Testis (tissue), 3 donors: ENCODE data around the gene NME7. TPM values are rescaled to one million over a fixed set of nuclear protein-coding genes. Genes with fewer than 3 reads are reported as not detected.

Source experiments
- DNase-seq: peaks from one replicate; pipeline ENCODE4 v3.0.0-alpha.2; 2019
- H3K27ac ChIP-seq, 2 donors: fragments of 200-600 bp; sonication (generic); one replicate each; pipeline ENCODE4 v1.5.1; 2019
- H3K27me3 ChIP-seq: fragments of 200-600 bp; sonication (generic); one replicate; pipeline ENCODE4 v1.5.1; 2019
- H3K36me3 ChIP-seq: fragments of 200-600 bp; sonication (generic); one replicate; pipeline ENCODE4 v1.5.1; 2017; ENCODE audit warnings: low read depth; ENCODE audit errors: missing control alignments
- H3K4me1 ChIP-seq: fragments of 200-600 bp; sonication (generic); one replicate; pipeline ENCODE4 v1.5.1; 2019
- H3K4me3 ChIP-seq, 2 donors: fragments of 200-600 bp; sonication (generic); one replicate each; pipeline ENCODE4 v1.5.1; 2017 to 2019
- H3K9me3 ChIP-seq: fragments of 200-600 bp; sonication (generic); one replicate; pipeline ENCODE4 v1.5.1; 2017
- POLR2A ChIP-seq: fragments of 450-650 bp; IDR thresholded peaks from one replicate; pipeline ENCODE4 v1.6.1; 2017; ENCODE audit warnings: antibody characterized with exemption, mild to moderate bottlenecking, moderate library complexity
- WGBS, 2 donors: methylation state at CpG; one replicate each; pipeline ENCODE4 v1.1.5; 2018; 5-methylcytosine and 5-hydroxymethylcytosine counted together
- intact Hi-C: fragments of 100-400 bp; cut with DNase I; formaldehyde crosslinking; loops from one replicate; pipeline ENCODE4 v1.15.1; 2023; ENCODE audit warnings: low total_unique reads
- polyA plus RNA-seq: library from polyadenylated mRNA; stranded (reverse); fragments of 350-450 nt; fragmentation: Illumina TruSeq; extraction: RNeasy Lipid Tissue Mini Kit (QIAGEN cat#74804); gene quantifications from one replicate; pipeline ENCODE4 v1.2.3, GENCODE V29; 2014; ENCODE audit warnings: low read depth, low replicate concordance; ENCODE audit not compliant: insufficient read depth
- total RNA-seq, 2 donors: library from RNA; depleted of rRNA; stranded (reverse); fragments of >200 nt; gene quantifications; one replicate each; pipeline ENCODE4 v1.2.3, GENCODE V29; 2016
- TF ChIP-seq, protein P1 (sequence below), 3 experiments: fragments of 450-650 bp in 2 of 3; fragments of 200-600 bp in 1 of 3; sonication (generic) in 1 of 3; IDR thresholded peaks; one replicate each; pipeline ENCODE4 v1.5.1; 2016 to 2019; ENCODE audit warnings: antibody characterized with exemption in 3 of 3, mild to moderate bottlenecking in 2 of 3, moderate library complexity in 1 of 3

The NME7 gene
- total and polyA plus RNA-seq, 3 donors from 2014 or later, result 21.4 to 29.0 (median 24.0) TPM

DNA sequence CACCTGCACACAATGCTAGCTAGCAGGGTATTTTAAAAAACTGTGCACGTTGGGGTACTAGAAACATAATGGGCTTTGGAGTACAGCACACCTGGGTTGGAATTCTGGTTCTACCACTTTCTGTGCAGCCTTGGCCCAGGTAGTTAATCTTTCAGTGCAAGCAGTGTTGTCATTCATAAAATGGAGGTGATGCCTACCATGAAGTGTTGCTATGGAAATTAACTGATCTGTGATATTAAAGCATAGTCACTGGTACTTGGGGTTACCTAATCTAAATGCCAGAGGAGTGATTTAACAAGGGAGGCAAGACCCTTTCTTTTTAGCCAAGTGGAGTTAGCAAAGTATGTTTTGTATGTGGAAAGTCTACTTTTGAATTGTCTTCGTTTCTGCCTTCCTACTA, 243.1 kb downstream of the NME7 start:
- Histone ChIP-seq H3K27ac (no peak overlapping the region), H3K27me3 (no peaks in the 10 kb centered on the region), H3K9me3 (no peaks in the 10 kb centered on the region), H3K4me1 (no peaks in the 10 kb centered on the region), H3K4me3 (no peak overlapping the region), H3K36me3 (peaks cover 6% of the 10 kb centered on the region)
- intact Hi-C loops, result no loop called here
- DNase-seq, result no peak
- no peak for TF ChIP-seq POLR2A
- TF ChIP-seq, protein P1, sequence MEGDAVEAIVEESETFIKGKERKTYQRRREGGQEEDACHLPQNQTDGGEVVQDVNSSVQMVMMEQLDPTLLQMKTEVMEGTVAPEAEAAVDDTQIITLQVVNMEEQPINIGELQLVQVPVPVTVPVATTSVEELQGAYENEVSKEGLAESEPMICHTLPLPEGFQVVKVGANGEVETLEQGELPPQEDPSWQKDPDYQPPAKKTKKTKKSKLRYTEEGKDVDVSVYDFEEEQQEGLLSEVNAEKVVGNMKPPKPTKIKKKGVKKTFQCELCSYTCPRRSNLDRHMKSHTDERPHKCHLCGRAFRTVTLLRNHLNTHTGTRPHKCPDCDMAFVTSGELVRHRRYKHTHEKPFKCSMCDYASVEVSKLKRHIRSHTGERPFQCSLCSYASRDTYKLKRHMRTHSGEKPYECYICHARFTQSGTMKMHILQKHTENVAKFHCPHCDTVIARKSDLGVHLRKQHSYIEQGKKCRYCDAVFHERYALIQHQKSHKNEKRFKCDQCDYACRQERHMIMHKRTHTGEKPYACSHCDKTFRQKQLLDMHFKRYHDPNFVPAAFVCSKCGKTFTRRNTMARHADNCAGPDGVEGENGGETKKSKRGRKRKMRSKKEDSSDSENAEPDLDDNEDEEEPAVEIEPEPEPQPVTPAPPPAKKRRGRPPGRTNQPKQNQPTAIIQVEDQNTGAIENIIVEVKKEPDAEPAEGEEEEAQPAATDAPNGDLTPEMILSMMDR (IDR thresholded peaks at IDR 0.05), result no peak
- WGBS, 2 donors, result 72 to 82% methylated on average over 2 of the region's 2 CpGs

DNA sequence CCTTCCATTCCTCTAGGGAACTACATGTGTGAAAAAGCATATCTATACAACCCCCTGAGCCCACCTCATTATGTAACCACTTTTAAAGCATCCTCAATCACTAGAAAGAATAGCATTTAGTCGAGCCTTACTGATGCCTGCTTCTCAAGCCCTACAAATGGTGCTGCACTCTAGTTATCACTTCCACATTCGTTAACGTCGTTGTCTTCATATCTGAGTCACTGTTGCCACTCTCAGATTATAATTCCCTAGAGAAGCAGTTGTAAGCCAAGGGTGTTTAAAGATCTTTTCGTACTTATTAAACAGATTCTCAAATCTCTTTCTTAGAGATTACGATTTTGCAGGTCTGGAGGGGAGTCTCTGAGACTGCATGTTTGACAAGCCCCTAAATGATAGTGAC, 244.6 kb downstream of the NME7 start:
- WGBS, 2 donors, result 55 to 73% methylated on average over 6 of the region's 6 CpGs
- H3K27ac ChIP-seq, result no peak overlapping the region
- TF ChIP-seq, protein P1 (IDR thresholded peaks at IDR 0.05), result no peak
- no peak for TF ChIP-seq POLR2A
- no peaks in the 10 kb centered on the region for H3K9me3 ChIP-seq
- no peaks in the 10 kb centered on the region for H3K4me1 ChIP-seq
- H3K36me3 ChIP-seq, result peaks cover 6% of the 10 kb centered on the region
- no peak overlapping the region for H3K4me3 ChIP-seq
- intact Hi-C loops, result no loop called here
- no peak for DNase-seq
- H3K27me3 ChIP-seq, result no peaks in the 10 kb centered on the region

DNA sequence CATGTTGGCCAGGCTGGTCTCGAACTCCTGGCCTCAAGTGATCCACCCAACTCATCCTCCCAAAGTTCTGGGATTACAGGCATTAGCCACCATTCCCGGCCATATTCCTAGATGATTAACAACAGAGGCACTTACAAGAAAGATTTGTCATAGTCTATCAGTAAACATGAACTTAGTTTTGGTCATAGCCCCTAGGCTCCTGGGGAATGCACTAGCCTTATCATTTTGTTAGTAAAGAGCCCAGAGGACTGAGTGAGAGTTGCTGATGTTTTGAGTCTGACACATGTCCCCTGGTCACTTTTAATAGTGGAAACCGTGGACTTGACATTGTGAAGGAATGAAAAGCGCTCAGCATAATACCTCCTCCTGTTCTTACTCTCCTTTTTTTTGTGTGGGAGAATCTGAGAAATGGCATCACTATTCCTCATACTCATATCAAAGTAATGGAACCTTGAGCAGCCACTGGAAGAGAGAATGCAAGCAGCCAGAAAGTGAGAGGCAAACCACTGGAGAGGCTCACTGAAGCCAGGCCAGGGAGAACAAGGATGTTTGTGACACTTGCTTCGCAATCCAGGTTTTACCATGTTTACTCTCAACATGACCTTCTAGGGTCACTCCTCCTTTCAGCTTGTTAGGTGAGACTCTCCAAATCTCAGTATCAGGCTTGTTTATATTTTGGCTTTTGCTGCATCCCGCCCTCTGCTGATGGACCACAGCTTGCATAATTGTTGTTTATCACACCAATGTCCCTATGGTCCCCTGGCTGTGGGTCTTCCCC, 246.3 kb downstream of the NME7 start:
- no peaks in the 10 kb centered on the region for H3K9me3 ChIP-seq
- H3K27ac ChIP-seq, result no peak overlapping the region
- no peak for DNase-seq
- peaks cover under 1% of the 10 kb centered on the region for H3K4me1 ChIP-seq
- intact Hi-C loops, result no loop called here
- H3K36me3 ChIP-seq, result peaks cover under 1% of the 10 kb centered on the region
- H3K4me3 ChIP-seq, result no peak overlapping the region
- TF ChIP-seq POLR2A, result no peak
- TF ChIP-seq, protein P1 (IDR thresholded peaks at IDR 0.05), result no peak
- WGBS, 2 donors, result 96% methylated on average over 6 of the region's 6 CpGs
- no peaks in the 10 kb centered on the region for H3K27me3 ChIP-seq

DNA sequence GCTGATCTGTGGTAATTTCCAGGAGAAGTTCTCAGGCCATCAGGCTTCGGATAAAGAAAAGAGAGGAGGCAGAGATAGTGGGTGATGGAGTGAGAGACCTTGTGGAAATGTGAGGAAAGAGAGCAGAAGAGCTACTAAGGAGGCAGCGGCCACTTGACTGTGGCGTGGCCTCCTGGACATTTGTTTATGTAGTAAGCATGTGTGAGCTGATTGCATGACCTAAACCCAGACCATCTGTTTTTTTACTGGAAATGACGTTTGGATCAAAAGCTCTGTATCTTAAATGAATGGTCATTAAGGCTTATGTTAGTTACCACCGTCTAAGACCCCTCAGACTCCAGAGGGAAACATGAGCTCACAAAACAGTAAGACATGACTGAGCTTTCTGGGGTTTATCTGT, 247.5 kb downstream of the NME7 start:
- H3K27me3 ChIP-seq, result no peaks in the 10 kb centered on the region
- H3K27ac ChIP-seq, result no peak overlapping the region
- H3K4me3 ChIP-seq, result no peak overlapping the region
- no peaks in the 10 kb centered on the region for H3K9me3 ChIP-seq
- no peaks in the 10 kb centered on the region for H3K36me3 ChIP-seq
- DNase-seq, result no peak
- peaks cover 10% of the 10 kb centered on the region for H3K4me1 ChIP-seq
- 59 to 74% methylated on average over 5 of the region's 5 CpGs for WGBS, 2 donors
- intact Hi-C loops, result no loop called here
- no peak for TF ChIP-seq POLR2A
- TF ChIP-seq, protein P1 (IDR thresholded peaks at IDR 0.05), result no peak

DNA sequence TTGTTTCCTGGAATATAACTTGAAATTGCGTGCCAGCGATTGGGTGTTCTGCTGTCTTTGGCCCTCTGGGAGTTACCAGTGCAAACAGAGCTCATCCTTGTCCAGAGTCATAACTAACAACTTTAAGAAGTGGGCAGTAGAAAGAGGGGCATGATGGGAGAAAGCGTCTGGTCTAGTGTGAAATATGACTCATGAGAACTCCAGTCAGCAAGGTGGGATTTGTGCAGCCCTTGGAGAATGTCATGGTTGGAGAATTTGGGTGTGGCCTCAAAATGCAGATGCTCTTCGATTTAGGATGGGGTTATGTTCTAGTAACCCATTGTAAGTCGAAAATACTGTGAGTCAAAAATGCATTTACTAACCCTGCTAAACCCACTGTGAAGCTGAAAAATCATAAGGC, 248.2 kb downstream of the NME7 start:
- no peak overlapping the region for H3K27ac ChIP-seq

More for the DNA sequence above, 248.2 kb downstream of the NME7 start:
- no peaks in the 10 kb centered on the region for H3K9me3 ChIP-seq
- intact Hi-C loops, result no loop called here
- no peaks in the 10 kb centered on the region for H3K36me3 ChIP-seq
- no peaks in the 10 kb centered on the region for H3K27me3 ChIP-seq
- peaks cover 10% of the 10 kb centered on the region for H3K4me1 ChIP-seq
- 66 to 68% methylated on average over 5 of the region's 5 CpGs for WGBS, 2 donors
- H3K4me3 ChIP-seq, result no peak overlapping the region
- DNase-seq, result no peak
- TF ChIP-seq POLR2A, result no peak
- TF ChIP-seq, protein P1 (IDR thresholded peaks at IDR 0.05), result no peak
